ENCODE results near the gene ANKRD24. TPM values are rescaled to one million over a fixed set of nuclear protein-coding genes. Genes with fewer than 3 reads are reported as not detected.
"Not testable (repeated sequence)": the region's sequence is repeated elsewhere in the genome, so short reads cannot be mapped to it uniquely, and the experiment has no call there.

Gene ANKRD24
- total RNA-seq, 2 experiments from 2014 or later, result 0.60 to 0.72 TPM

DNA sequence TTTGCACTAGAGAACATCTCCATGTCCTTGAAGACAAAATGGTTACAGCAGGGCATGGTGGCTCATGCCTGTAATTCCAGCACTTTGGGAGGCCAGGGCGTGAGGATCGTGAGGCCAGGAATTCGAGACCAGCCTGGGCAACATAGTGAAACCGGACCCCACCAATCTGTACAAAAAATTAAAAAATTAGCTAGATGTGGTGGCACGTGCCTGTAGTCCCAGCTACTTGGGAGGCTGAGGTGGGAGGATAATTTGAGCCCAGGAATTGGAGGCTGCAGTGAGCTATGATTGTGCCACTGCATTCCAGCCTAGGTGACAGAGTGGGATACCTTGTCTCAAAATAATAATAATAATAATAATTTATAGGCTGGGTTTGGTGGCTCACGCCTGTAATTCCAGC lies 47.7 kb downstream of the ANKRD24 start:
- H3K4me3 Mint-ChIP-seq; H3K27ac Mint-ChIP-seq; H3K9me3 Mint-ChIP-seq; POLR2A ChIA-PET; H3K4me1 Mint-ChIP-seq; DNase-seq; H3K27me3 Mint-ChIP-seq; H3K36me3 Mint-ChIP-seq (ENCODE audit: low read depth): not testable (repeated sequence)
- CTCF ChIA-PET, result interaction anchor here (0.7 to 0.8 kb wide), 2 partner anchors 77 to 242 kb away, joined by 4 read pairs; partner anchors contain the start of gene CREB3L3

DNA sequence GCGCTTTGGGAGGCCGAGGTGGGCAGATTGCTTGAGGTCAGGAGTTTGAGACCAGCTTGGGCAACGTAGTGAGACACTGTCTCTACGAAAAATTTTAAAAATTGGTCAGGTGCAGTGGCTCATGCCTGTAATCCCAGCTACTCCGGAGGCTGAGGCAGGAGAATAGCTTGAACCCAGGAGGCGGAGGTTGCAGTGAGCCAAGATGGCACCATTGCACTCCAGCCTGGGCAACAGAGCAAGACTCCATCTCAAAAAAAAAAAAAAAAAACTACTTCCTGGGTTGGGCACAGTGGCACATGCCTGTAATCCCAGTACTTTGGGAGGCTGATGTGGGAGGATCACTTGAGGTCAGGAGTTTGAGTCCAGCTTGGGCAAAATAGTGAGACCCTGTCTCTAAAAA lies 49.0 kb downstream of the ANKRD24 start:
- POLR2A ChIA-PET, H3K9me3 Mint-ChIP-seq: not testable (repeated sequence)
- CTCF ChIA-PET, result interaction anchor here (0.7 kb wide), 1 partner anchor 15 kb away, joined by 3 read pairs; no protein-coding TSS in a partner anchor

GRCh38 chr19:4232139-4232538 lies 49.6 kb downstream of the ANKRD24 start:
- H3K27me3 Mint-ChIP-seq; H3K36me3 Mint-ChIP-seq (ENCODE audit: low read depth); H3K9me3 Mint-ChIP-seq; H3K4me3 Mint-ChIP-seq; DNase-seq; H3K4me1 Mint-ChIP-seq; POLR2A ChIA-PET: not testable (repeated sequence)
- H3K27ac Mint-ChIP-seq, result peak overlapping the region; percentile 13
- CTCF ChIA-PET, result interaction anchor here (0.7 to 2.7 kb wide), 5 partner anchors 11 to 16 kb away, joined by 3 to 13 read pairs (median 3); partner anchors contain the start of gene YJU2

More for the DNA sequence above, 49.0 kb downstream of the ANKRD24 start:
- H3K27me3 Mint-ChIP-seq; H3K27ac Mint-ChIP-seq; DNase-seq; H3K4me3 Mint-ChIP-seq; H3K4me1 Mint-ChIP-seq; H3K36me3 Mint-ChIP-seq (ENCODE audit: low read depth): not testable (repeated sequence)

GRCh38 chr19:4232614-4233281 lies 50.3 kb downstream of the ANKRD24 start:
- no peak for DNase-seq
- Mint-ChIP-seq H3K27ac (no peak overlapping the region), H3K27me3 (no peaks in the 10 kb centered on the region), H3K4me3 (no peak overlapping the region), H3K36me3 (ENCODE audit: low read depth) (no peaks in the 10 kb centered on the region), H3K9me3 (no peaks in the 10 kb centered on the region), H3K4me1 (peaks cover 2% of the 10 kb centered on the region)
- CTCF ChIA-PET, result interaction anchor here (1.1 to 2.7 kb wide), 4 partner anchors 10 to 16 kb away, joined by 3 to 13 read pairs (median 5); partner anchors contain the start of gene YJU2
- POLR2A ChIA-PET, result no interaction called here

GRCh38 chr19:4233282-4233853 lies 50.9 kb downstream of the ANKRD24 start:
- peak; percentile 75 for DNase-seq
- Mint-ChIP-seq H3K4me3 (no peak overlapping the region), H3K27me3 (no peaks in the 10 kb centered on the region), H3K9me3 (no peaks in the 10 kb centered on the region), H3K27ac (no peak overlapping the region), H3K36me3 (ENCODE audit: low read depth) (no peaks in the 10 kb centered on the region), H3K4me1 (peaks cover 2% of the 10 kb centered on the region)
- ChIA-PET CTCF (interaction anchor here (1.1 to 2.7 kb wide), 5 partner anchors 10 to 17 kb away, joined by 3 to 13 read pairs (median 3); partner anchors contain the start of gene YJU2), POLR2A (no interaction called here)

DNA sequence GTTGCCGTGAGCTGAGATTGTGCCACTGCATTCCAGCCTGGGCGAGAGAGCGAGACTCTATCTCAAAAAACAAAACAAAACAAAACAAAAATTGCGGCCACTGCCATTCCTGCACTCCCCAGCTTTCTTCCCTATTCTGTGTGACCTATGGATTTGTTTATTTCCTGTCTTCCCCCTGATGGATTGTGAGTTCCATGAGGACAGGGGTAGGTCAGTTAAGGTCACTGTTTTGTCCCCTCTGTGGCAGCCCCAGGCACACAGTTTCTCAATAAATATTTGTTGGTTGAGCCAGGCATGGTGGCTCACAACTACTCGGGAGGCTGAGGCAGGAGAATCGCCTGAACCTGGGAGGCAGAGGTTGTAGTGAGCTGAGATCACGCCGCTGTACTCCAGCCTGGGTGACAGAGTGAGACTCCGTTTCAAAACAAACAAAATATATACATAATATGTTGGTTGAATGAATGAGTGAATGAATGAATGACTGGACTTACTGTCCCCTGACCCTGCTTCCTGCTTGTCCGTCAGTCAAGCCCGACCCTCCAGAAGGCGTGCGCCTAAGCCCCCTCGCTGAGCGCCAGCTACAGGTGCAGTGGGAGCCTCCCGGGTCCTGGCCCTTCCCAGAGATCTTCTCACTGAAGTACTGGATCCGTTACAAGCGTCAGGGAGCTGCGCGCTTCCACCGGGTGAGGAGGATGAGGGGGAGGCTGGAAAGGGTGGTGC lies 51.8 kb downstream of the ANKRD24 start:
- H3K27ac Mint-ChIP-seq, result no peak overlapping the region
- DNase-seq, result no peak
- no peaks in the 10 kb centered on the region for H3K9me3 Mint-ChIP-seq
- ChIA-PET POLR2A (interaction anchor here (0.6 kb wide), 1 partner anchor 65 kb away, joined by 3 read pairs; no protein-coding TSS in a partner anchor), CTCF (interaction anchor here (0.6 to 2.7 kb wide), 3 partner anchors 9 to 1453 kb away, joined by 3 to 13 read pairs (median 8); no protein-coding TSS in a partner anchor)
- H3K27me3 Mint-ChIP-seq, result no peaks in the 10 kb centered on the region
- no peaks in the 10 kb centered on the region for H3K36me3 Mint-ChIP-seq (ENCODE audit: low read depth)
- H3K4me1 Mint-ChIP-seq, result peaks cover 2% of the 10 kb centered on the region
- H3K4me3 Mint-ChIP-seq, result no peak overlapping the region

- ChIA-PET CTCF (interaction anchor here (1.2 to 2.7 kb wide), 2 partner anchors 8 to 16 kb away, joined by 3 to 13 read pairs; no protein-coding TSS in a partner anchor), POLR2A (no interaction called here)
- H3K4me1 Mint-ChIP-seq, result peaks cover 2% of the 10 kb centered on the region
- no peak overlapping the region for H3K4me3 Mint-ChIP-seq
- H3K27me3 Mint-ChIP-seq, result no peaks in the 10 kb centered on the region
- H3K9me3 Mint-ChIP-seq, result no peaks in the 10 kb centered on the region
- no peaks in the 10 kb centered on the region for H3K36me3 Mint-ChIP-seq (ENCODE audit: low read depth)
- DNase-seq, result no peak
- H3K27ac Mint-ChIP-seq, result no peak overlapping the region
Measured at GRCh38 chr19:4234862-4235201, 52.3 kb downstream of the ANKRD24 start.

DNA sequence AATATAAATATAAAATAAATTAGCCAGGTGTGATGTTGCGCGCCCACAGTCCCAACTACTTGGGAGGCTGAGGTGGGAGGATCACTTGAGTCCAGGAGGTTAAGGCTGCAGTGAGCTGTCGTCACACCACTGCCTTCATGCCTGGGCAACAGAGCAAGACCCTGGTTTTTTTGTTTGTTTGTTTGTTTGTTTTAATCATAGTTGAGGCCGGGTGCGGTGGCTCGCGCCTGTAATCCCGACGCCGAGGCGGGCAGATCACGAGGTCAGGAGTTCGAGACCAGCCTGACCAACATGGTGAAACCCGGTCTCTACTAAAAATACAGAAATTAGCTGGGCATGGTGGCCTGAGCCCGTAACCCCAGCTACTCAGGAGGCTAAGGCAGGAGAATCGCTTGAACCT lies 55.0 kb downstream of the ANKRD24 start:
- CTCF ChIA-PET; H3K9me3 Mint-ChIP-seq; H3K36me3 Mint-ChIP-seq (ENCODE audit: low read depth): not testable (repeated sequence)

GRCh38 chr19:4238831-4239230 lies 56.3 kb downstream of the ANKRD24 start:
- Mint-ChIP-seq H3K27me3 (peaks cover 1% of the 10 kb centered on the region), H3K27ac (no peak overlapping the region), H3K4me1 (no peaks in the 10 kb centered on the region), H3K4me3 (no peak overlapping the region), H3K36me3 (ENCODE audit: low read depth) (no peaks in the 10 kb centered on the region), H3K9me3 (peaks cover 5% of the 10 kb centered on the region)
- no peak for DNase-seq
- CTCF ChIA-PET, result interaction anchor here (0.9 kb wide), 1 partner anchor 132 kb away, joined by 4 read pairs; no protein-coding TSS in a partner anchor
- POLR2A ChIA-PET, result no interaction called here

More for the DNA sequence above, 55.0 kb downstream of the ANKRD24 start:
- H3K4me1 Mint-ChIP-seq, DNase-seq, H3K27me3 Mint-ChIP-seq, H3K4me3 Mint-ChIP-seq, POLR2A ChIA-PET: not testable (repeated sequence)
- H3K27ac Mint-ChIP-seq, result peak overlapping the region; percentile 5

DNA sequence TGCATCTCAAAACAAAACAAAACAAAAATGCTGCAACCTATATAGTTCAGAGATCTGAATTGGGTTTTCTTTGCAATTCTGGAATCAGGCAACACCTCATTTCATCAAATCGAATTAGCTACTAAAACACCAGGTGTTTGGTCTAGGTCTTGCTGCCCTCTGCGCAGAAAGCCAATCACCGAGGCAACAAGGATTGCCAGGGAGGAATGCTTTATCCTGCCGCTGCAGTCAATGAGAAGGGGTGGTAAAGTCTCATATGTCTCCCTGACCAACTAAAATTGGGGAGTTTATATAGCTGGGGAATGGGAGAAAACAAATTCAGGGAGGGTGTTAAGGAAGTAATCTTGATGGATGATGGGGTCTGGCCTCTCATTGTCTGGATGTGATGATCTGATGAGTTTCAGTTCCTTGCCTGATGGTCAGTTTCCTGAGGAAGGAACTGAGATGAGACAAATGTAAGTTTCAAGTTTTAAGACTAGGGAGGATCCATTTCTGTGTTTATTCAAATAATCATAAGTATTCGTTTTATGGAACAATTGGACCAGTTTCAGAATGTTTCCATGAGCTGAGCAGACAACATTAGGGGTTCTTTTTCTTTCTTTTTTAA lies 59.4 kb downstream of the ANKRD24 start:
- no peak for DNase-seq
- H3K36me3 Mint-ChIP-seq (ENCODE audit: low read depth), result no peaks in the 10 kb centered on the region
- peaks cover 9% of the 10 kb centered on the region for H3K4me1 Mint-ChIP-seq
- H3K9me3 Mint-ChIP-seq, result peaks cover 5% of the 10 kb centered on the region
- peaks cover 1% of the 10 kb centered on the region for H3K27me3 Mint-ChIP-seq
- ChIA-PET CTCF (interaction anchor here (2.1 to 2.3 kb wide), 2 partner anchors 8 to 25 kb away, joined by 7 to 13 read pairs; no protein-coding TSS in a partner anchor), POLR2A (no interaction called here)
- H3K4me3 Mint-ChIP-seq, result no peak overlapping the region
- no peak overlapping the region for H3K27ac Mint-ChIP-seq

DNA sequence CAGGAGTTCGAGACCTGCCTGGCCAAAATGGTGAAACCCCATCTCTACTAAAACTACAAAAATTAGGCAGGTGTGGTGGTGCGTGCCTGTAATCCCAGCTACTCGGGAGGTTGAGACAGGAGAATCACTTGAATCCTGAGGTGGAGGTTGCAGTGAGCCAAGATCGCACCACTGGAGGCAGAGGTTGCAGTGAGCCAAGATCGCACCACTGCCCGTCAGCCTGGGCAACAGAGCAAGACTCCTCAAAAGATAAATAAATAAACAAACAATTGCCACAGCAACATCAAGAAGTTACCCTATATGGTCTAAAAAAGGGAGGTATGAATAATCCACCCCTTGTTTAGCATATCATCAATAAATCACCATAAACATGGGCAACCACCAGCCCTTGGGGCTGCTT lies 63.4 kb downstream of the ANKRD24 start:
- H3K36me3 Mint-ChIP-seq (ENCODE audit: low read depth), result peaks cover 20% of the 10 kb centered on the region
- H3K27me3 Mint-ChIP-seq, H3K9me3 Mint-ChIP-seq, POLR2A ChIA-PET, DNase-seq: not testable (repeated sequence)
- H3K4me3 Mint-ChIP-seq, result peak overlapping the region; percentile 95
- CTCF ChIA-PET, result interaction anchor here (0.7 kb wide), 1 partner anchor 28 kb away, joined by 3 read pairs; no protein-coding TSS in a partner anchor
- peak overlapping the region; percentile 99 for H3K27ac Mint-ChIP-seq
- H3K4me1 Mint-ChIP-seq, result peaks cover 27% of the 10 kb centered on the region

DNA sequence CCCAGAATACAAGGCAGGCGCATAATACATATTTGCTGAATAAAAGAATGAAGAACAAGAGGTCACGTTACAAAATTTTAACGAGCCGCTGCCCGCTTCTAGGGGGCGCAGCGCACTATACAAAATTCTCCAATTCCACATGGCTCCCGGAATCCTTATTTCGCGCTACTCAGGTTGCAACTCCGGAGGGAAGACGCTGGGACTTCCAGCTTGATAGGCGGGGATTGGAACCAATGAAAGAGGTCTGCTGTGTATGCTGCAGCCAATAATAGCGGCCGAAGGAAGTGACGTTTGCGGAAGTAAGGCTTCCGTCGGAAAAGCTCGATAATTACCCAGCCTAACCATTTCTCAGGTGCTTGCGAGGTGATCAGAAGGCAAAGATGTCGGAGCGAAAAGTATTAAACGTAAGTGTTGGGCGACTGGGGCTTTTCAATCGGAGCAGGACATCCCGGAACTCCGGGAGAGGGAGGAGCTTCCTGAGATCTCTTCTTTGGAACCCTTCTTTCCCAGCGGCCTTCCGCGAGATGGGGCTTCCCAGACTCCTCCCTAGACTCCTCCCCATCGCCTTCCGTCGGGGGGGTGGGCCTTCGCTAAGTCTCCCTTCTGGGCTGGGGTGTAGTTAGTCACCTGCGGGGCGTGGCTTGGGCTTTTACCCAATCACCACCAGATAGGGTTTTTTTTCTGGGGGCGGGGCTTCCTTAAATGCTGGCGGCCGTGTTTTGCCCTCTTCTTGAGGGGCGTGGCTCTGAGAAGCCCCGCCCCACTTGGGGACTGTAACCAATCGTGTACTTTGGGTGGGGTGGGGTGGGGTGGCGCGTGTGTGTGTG lies 64.5 kb downstream of the ANKRD24 start, which contains the start of gene YJU2:
Gene YJU2 (plus strand): TSS at position 314 of the 827 bp plus-strand sequence. CDS start 67 bp downstream, at position 381.
- DNase-seq, result peak; percentile 99
- POLR2A ChIA-PET, result interaction anchor here (1.0 kb wide), 1 partner anchor 51 kb away, joined by 6 read pairs; no protein-coding TSS in a partner anchor
- CTCF ChIA-PET, result interaction anchor here (0.6 to 1.3 kb wide), 8 partner anchors 8 to 278 kb away, joined by 3 to 8 read pairs (median 3); no protein-coding TSS in a partner anchor
- peaks cover 29% of the 10 kb centered on the region for H3K36me3 Mint-ChIP-seq (ENCODE audit: low read depth)
- peaks cover 1% of the 10 kb centered on the region for H3K27me3 Mint-ChIP-seq
- peak within 1 kb of the TSS; percentile 99 for H3K27ac Mint-ChIP-seq
- H3K9me3 Mint-ChIP-seq, result peaks cover 2% of the 10 kb centered on the region
- peak within 1 kb of the TSS; percentile 95 for H3K4me3 Mint-ChIP-seq
- peaks cover 27% of the 10 kb centered on the region for H3K4me1 Mint-ChIP-seq
